Thoracic aorta (tissue), 2 donors: ENCODE results near the gene DDX43. TPM values are rescaled to one million over a fixed set of nuclear protein-coding genes. Genes with fewer than 3 reads are reported as not detected.
"Not testable (repeated sequence)": the region's sequence is repeated elsewhere in the genome, so short reads cannot be mapped to it uniquely, and the experiment has no call there.

Source experiments
- ATAC-seq: fragments of 150-250 bp; one replicate; pipeline ENCODE4 v1.8.0; 2017; ENCODE audit warnings: low read depth; ENCODE audit not compliant: insufficient number of reproducible peaks, low FRiP score
- DNase-seq: peaks from one replicate; pipeline ENCODE4 v3.0.0-alpha.2; 2020; ENCODE audit warnings: low spot score
- H3K27ac ChIP-seq, 2 donors: fragments of 200-600 bp; sonication (generic); 1 replicate in 1 of 2; 2 replicates in 1 of 2; pipeline ENCODE4 v1.5.1; 2016; ENCODE audit warnings: mild to moderate bottlenecking in 2 of 2, moderate library complexity in 2 of 2
- H3K27me3 ChIP-seq: fragments of 200-600 bp; sonication (generic); replicated peaks from 2 replicates; pipeline ENCODE4 v1.6.0; 2016; ENCODE audit warnings: mild to moderate bottlenecking; ENCODE audit not compliant: insufficient read depth
- H3K36me3 ChIP-seq: fragments of 200-600 bp; sonication (generic); one replicate; pipeline ENCODE4 v1.5.1; 2016
- H3K4me1 ChIP-seq, 2 donors: fragments of 200-600 bp; sonication (generic); 1 replicate in 1 of 2; 2 replicates in 1 of 2; pipeline versions ENCODE4 v1.5.1 to v1.6.0; 2016; ENCODE audit warnings: low read depth in 2 of 2, mild to moderate bottlenecking in 1 of 2; ENCODE audit not compliant: control insufficient read depth in 1 of 2
- H3K4me3 ChIP-seq: fragments of 200-600 bp; sonication (generic); 2 replicates; pipeline ENCODE4 v1.5.1; 2016; ENCODE audit warnings: mild to moderate bottlenecking
- H3K9me3 ChIP-seq: fragments of 200-600 bp; sonication (generic); 2 replicates; pipeline ENCODE4 v1.5.1; 2016
- total RNA-seq, 2 donors: library from RNA; depleted of rRNA; stranded (reverse); fragments of >200 nt; gene quantifications; one replicate each; pipeline versions ENCODE4 v1.1.0 to v1.2.3, GENCODE V29; 2016
- TF ChIP-seq, protein P1 (sequence below): fragments of 200-600 bp; sonication (generic); IDR thresholded peaks from one replicate; pipeline ENCODE4 v1.5.1; 2019; ENCODE audit warnings: antibody characterized with exemption

DDX43 gene
- total RNA-seq, 2 donors from 2014 or later, result 7.0 to 12.2 TPM

GRCh38 chr6:73372516-73372915, 22.1 kb upstream of the DDX43 start:
- DNase-seq, result no peak
- H3K36me3 ChIP-seq, result no peaks in the 10 kb centered on the region
- H3K9me3 ChIP-seq, result no peaks in the 10 kb centered on the region
- H3K27ac ChIP-seq, result no peak overlapping the region
- H3K27me3 ChIP-seq, result no peaks in the 10 kb centered on the region
- ATAC-seq, result no peak
- no peaks in the 10 kb centered on the region for H3K4me1 ChIP-seq
- H3K4me3 ChIP-seq, result no peak overlapping the region
- TF ChIP-seq, protein P1, sequence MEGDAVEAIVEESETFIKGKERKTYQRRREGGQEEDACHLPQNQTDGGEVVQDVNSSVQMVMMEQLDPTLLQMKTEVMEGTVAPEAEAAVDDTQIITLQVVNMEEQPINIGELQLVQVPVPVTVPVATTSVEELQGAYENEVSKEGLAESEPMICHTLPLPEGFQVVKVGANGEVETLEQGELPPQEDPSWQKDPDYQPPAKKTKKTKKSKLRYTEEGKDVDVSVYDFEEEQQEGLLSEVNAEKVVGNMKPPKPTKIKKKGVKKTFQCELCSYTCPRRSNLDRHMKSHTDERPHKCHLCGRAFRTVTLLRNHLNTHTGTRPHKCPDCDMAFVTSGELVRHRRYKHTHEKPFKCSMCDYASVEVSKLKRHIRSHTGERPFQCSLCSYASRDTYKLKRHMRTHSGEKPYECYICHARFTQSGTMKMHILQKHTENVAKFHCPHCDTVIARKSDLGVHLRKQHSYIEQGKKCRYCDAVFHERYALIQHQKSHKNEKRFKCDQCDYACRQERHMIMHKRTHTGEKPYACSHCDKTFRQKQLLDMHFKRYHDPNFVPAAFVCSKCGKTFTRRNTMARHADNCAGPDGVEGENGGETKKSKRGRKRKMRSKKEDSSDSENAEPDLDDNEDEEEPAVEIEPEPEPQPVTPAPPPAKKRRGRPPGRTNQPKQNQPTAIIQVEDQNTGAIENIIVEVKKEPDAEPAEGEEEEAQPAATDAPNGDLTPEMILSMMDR, result no peak

GRCh38 chr6:73375216-73375615, 19.4 kb upstream of the DDX43 start:
- H3K27ac ChIP-seq, result no peak overlapping the region
- no peaks in the 10 kb centered on the region for H3K9me3 ChIP-seq
- H3K4me3 ChIP-seq, result no peak overlapping the region
- no peaks in the 10 kb centered on the region for H3K36me3 ChIP-seq
- no peak for DNase-seq
- ATAC-seq, result no peak
- TF ChIP-seq, protein P1, result no peak
- no peaks in the 10 kb centered on the region for H3K4me1 ChIP-seq
- H3K27me3 ChIP-seq, result no peaks in the 10 kb centered on the region

GRCh38 chr6:73377225-73377624, 17.4 kb upstream of the DDX43 start:
- Histone ChIP-seq H3K36me3 (no peaks in the 10 kb centered on the region), H3K27me3 (no peaks in the 10 kb centered on the region), H3K4me1 (no peaks in the 10 kb centered on the region), H3K27ac (no peak overlapping the region), H3K9me3 (no peaks in the 10 kb centered on the region), H3K4me3 (no peak overlapping the region)
- TF ChIP-seq, protein P1, result no peak
- DNase-seq (no peak), ATAC-seq (no peak)

- H3K27ac ChIP-seq, H3K4me3 ChIP-seq, DNase-seq, ATAC-seq, H3K4me1 ChIP-seq, H3K36me3 ChIP-seq, H3K9me3 ChIP-seq, H3K27me3 ChIP-seq: not testable (repeated sequence)
Observed at GRCh38 chr6:73381531-73381930, 13.1 kb upstream of the DDX43 start.

DNA sequence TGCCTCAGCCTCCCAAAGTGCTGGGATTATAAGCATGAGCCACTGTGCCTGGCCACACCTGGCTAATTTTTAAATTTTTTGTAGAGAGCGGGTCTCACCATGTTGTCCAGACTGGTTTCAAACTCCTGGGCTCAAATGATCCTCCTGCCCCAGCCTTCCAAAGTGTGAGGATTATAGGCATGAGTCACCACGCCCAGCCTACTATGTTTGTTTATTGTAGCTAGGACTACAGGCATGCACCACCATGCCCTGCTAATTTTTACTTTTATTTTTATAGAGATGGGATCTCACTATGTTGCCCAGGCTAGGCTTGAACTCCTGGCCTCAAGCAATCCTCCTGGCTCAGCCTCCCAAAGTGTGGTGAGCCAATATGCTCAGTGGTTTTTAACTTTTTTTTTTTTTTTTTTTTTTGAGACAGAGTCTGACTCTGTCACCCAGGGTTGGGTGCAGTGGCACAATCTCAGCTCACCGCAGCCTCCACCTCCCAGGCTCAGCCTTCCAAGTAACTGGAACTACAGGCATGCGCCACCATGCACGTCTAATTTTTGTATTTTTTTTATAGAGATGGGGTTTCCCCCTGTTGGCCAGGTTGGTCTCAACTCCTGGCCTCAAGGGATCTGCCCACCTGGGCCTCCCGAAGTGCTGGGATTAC, 12.0 kb upstream of the DDX43 start:
- ATAC-seq (no peak), DNase-seq (no peak)
- H3K9me3 ChIP-seq, result no peaks in the 10 kb centered on the region
- H3K4me3 ChIP-seq, result no peak overlapping the region
- H3K27ac ChIP-seq, result no peak overlapping the region
- no peaks in the 10 kb centered on the region for H3K27me3 ChIP-seq
- H3K36me3 ChIP-seq, result no peaks in the 10 kb centered on the region
- no peaks in the 10 kb centered on the region for H3K4me1 ChIP-seq
- TF ChIP-seq, protein P1, result no peak

DNA sequence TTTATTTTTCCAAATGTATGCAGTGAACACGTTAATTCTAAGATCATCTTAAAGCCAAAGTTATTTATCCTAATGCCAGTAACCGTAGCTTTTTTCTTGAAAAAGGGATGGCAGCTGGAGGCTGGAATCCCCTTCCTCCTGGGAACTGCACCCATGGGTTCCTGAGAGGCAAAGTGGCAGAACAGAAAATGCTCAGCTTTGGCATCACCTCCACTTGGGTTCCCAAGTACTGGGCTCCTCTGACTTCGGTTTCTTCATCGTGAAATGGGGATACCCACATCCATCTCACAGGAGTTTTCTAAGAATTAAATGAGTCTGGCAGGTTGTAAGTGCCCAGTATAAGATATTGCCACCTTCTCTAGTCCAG, 6.2 kb upstream of the DDX43 start:
- Histone ChIP-seq H3K27ac (peak overlapping the region; percentile 56 to 71), H3K27me3 (no peaks in the 10 kb centered on the region), H3K4me1 (peaks cover 0 to 4% of the 10 kb centered on the region in 2 donors), H3K9me3 (no peaks in the 10 kb centered on the region), H3K36me3 (no peaks in the 10 kb centered on the region), H3K4me3 (peak overlapping the region; percentile 78)
- TF ChIP-seq, protein P1, result no peak
- no peak for ATAC-seq
- no peak for DNase-seq
